ENCODE measurements around the gene MRPS35.

DNA sequence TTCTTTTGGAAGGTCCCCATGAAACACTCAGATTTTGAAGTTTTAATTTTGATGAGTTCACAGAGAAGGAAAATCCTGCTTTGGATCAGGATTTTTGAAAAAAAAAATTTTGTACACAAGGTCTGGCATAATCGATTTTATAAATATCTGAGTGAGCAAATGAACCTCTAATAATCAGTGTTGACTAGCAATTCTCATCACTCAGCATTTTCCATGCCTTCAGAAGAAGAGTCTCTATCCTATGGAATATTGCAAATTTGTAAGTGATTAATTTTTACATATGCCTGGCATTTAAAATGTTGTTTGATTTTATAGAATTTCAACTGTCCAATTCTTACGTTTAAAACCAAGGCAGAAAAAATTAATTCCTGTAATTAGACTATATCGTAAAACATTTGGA lies 44.9 kb upstream of the MRPS35 start:
- TF ChIP-seq ZNF274 (IDR thresholded peaks at IDR 0.05; ENCODE audit: low read depth, low read length) = no peak
- no peak for TF ChIP-seq SUZ12 (IDR thresholded peaks at IDR 0.05; ENCODE audit: extremely low read depth, insufficient read depth, insufficient read length)
